Central memory CD8-positive, alpha-beta T cell (primary cell): ENCODE data around the gene MTHFR.
A peak's percentile ranks its signal among the peaks of the same experiment; 100 is the strongest.

Experiments
- ATAC-seq: fragments of 150-1000 bp; cut with Tn5 transposase; replicated peaks from 2 replicates; pipeline ENCODE4 v1.10.0; 2022; ENCODE audit warnings: mild to moderate bottlenecking, moderate FRiP score, moderate number of reproducible peaks; ENCODE audit not compliant: poor library complexity, severe bottlenecking; ENCODE audit errors: extremely low read depth
- DNase-seq, 2 donors: peaks; one replicate each; pipeline ENCODE4 v3.0.0; 2021; ENCODE audit warnings: low spot score in 2 of 2
- H3K27ac Mint-ChIP-seq: one replicate; pipeline ENCODE4 v1.8.0; 2022; ENCODE audit warnings: low read depth, mild to moderate bottlenecking, moderate library complexity, mixed read lengths
- H3K27me3 Mint-ChIP-seq: one replicate; pipeline ENCODE4 v1.8.0; 2022; ENCODE audit warnings: mixed read lengths
- H3K36me3 Mint-ChIP-seq: one replicate; pipeline ENCODE4 v1.8.0; 2022; ENCODE audit warnings: mild to moderate bottlenecking, moderate library complexity, mixed read lengths; ENCODE audit not compliant: insufficient read depth
- H3K4me1 Mint-ChIP-seq: one replicate; pipeline ENCODE4 v1.8.0; 2022; ENCODE audit warnings: mixed read lengths
- H3K4me3 Mint-ChIP-seq: one replicate; pipeline ENCODE4 v1.8.0; 2022; ENCODE audit warnings: mild to moderate bottlenecking, moderate library complexity, mixed read lengths
- H3K9me3 Mint-ChIP-seq: one replicate; pipeline ENCODE4 v1.8.0; 2022; ENCODE audit warnings: mixed read lengths

Gene MTHFR

DNA sequence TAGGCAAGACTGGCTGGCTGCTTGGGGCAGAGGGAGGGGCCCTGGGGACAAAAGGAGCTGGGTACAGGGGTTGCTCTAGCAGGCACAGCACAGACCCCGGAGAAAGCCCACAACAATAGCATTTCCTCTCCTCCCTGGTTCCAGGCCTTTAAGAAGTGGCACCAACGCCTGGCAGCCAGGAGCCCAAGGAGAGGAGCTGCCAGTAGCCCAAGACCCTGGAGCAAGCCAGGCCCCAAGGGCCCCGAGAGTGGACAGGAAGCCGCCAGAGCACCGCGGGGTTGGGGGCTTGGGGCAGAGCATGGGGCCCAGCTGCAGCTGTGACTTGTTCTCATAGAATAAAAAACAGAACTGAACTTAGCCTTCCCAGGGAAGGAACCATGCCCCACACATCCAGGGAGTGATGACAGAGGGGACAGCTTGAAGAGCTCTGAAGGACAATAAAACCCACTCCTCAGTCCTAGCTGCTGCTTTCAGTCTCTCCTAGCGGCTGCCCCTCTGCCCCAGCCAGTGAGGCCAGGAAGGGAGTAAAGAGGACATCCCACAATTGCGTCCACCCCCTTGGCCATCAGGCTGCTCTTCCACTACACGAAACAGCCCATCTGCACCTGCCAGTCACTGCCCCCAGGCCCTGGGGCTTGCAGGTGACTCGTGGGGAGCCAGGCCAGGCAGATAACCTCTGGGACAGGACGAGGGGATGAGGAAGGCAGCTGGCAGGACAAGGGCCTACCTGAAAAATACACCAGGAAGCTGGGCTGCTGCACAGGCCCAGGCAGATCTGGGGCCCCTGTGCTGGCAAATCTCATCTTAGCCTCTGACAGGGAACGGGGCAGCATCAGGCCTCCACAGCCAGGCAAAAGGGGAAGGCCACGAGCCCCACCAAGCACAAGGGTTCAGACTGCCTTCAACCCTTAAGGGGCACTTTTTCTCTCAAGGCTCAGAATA lies 16.4 kb downstream of the MTHFR start:
- no peak for DNase-seq
- H3K4me3 Mint-ChIP-seq: no peak overlapping the region
- ATAC-seq: no peak
- H3K27me3 Mint-ChIP-seq: no peaks in the 10 kb centered on the region
- peak overlapping the region; percentile 16 for H3K27ac Mint-ChIP-seq
- peaks cover 10% of the 10 kb centered on the region for H3K4me1 Mint-ChIP-seq
- H3K36me3 Mint-ChIP-seq: peaks cover 6% of the 10 kb centered on the region
- H3K9me3 Mint-ChIP-seq: no peaks in the 10 kb centered on the region

- H3K27ac Mint-ChIP-seq: no peak overlapping the region
- H3K36me3 Mint-ChIP-seq: peaks cover 4% of the 10 kb centered on the region
- H3K27me3 Mint-ChIP-seq: no peaks in the 10 kb centered on the region
- H3K9me3 Mint-ChIP-seq: no peaks in the 10 kb centered on the region
- peaks cover 10% of the 10 kb centered on the region for H3K4me1 Mint-ChIP-seq
- no peak for ATAC-seq
- DNase-seq: no peak
- no peak overlapping the region for H3K4me3 Mint-ChIP-seq
These were observed 17.2 kb downstream of the MTHFR start for GRCh38 chr1:11788549-11789053.

- Mint-ChIP-seq H3K4me3 (no peak overlapping the region), H3K36me3 (peaks cover 2% of the 10 kb centered on the region), H3K4me1 (peaks cover 10% of the 10 kb centered on the region), H3K9me3 (no peaks in the 10 kb centered on the region), H3K27ac (no peak overlapping the region), H3K27me3 (no peaks in the 10 kb centered on the region)
- DNase-seq (no peak), ATAC-seq (no peak)
These were observed 17.8 kb downstream of the MTHFR start for GRCh38 chr1:11787804-11788436.

- Mint-ChIP-seq H3K27me3 (no peaks in the 10 kb centered on the region), H3K36me3 (no peaks in the 10 kb centered on the region), H3K4me1 (peaks cover 10% of the 10 kb centered on the region), H3K9me3 (no peaks in the 10 kb centered on the region), H3K4me3 (no peak overlapping the region), H3K27ac (no peak overlapping the region)
- DNase-seq (no peak), ATAC-seq (no peak)
These were observed 18.4 kb downstream of the MTHFR start for GRCh38 chr1:11787251-11787803.

DNA sequence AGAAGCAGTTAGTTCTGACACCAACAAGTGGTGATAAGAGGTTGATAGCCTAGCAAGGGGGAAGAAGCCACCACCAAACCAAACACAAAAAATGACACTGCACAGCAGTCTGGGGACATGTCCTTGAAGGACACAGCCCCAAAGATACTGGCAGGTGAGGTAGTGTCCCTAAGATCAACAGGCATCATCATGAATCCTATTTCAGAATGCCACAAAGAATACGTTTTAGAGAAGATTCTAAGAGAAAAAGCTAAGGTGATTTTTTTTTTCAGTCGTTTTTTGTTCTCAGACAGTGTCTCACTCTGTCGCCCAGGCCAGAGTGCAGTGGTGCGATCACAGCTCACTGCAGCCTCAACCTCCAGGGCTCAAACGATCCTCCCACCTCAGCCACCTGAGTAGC lies 19.6 kb downstream of the MTHFR start:
- Mint-ChIP-seq H3K27me3 (no peaks in the 10 kb centered on the region), H3K4me1 (no peaks in the 10 kb centered on the region), H3K27ac (no peak overlapping the region)

GRCh38 chr1:11784993-11785769 lies 20.6 kb downstream of the MTHFR start:
- no peaks in the 10 kb centered on the region for H3K27me3 Mint-ChIP-seq
- ATAC-seq (no peak), DNase-seq (no peak)
- no peaks in the 10 kb centered on the region for H3K36me3 Mint-ChIP-seq
- no peaks in the 10 kb centered on the region for H3K4me1 Mint-ChIP-seq
- no peaks in the 10 kb centered on the region for H3K9me3 Mint-ChIP-seq
- H3K4me3 Mint-ChIP-seq: peak overlapping the region; percentile 50
- no peak overlapping the region for H3K27ac Mint-ChIP-seq

More for the DNA sequence above, 19.6 kb downstream of the MTHFR start:
- ATAC-seq (no peak), DNase-seq (no peak)
- H3K9me3 Mint-ChIP-seq: no peaks in the 10 kb centered on the region
- no peaks in the 10 kb centered on the region for H3K36me3 Mint-ChIP-seq
- H3K4me3 Mint-ChIP-seq: no peak overlapping the region

- Mint-ChIP-seq H3K27me3 (no peaks in the 10 kb centered on the region), H3K36me3 (no peaks in the 10 kb centered on the region), H3K4me1 (no peaks in the 10 kb centered on the region), H3K9me3 (no peaks in the 10 kb centered on the region), H3K27ac (no peak overlapping the region), H3K4me3 (peak overlapping the region; percentile 50)
- DNase-seq (no peak), ATAC-seq (no peak)
These were observed 21.3 kb downstream of the MTHFR start for GRCh38 chr1:11784256-11784992.

- ATAC-seq: no peak
- no peak for DNase-seq
- H3K4me1 Mint-ChIP-seq: no peaks in the 10 kb centered on the region
- H3K27ac Mint-ChIP-seq: no peak overlapping the region
- H3K9me3 Mint-ChIP-seq: no peaks in the 10 kb centered on the region
- H3K4me3 Mint-ChIP-seq: peak overlapping the region; percentile 42
- no peaks in the 10 kb centered on the region for H3K36me3 Mint-ChIP-seq
- H3K27me3 Mint-ChIP-seq: no peaks in the 10 kb centered on the region
These were observed 22.2 kb downstream of the MTHFR start for GRCh38 chr1:11783556-11783955.

DNA sequence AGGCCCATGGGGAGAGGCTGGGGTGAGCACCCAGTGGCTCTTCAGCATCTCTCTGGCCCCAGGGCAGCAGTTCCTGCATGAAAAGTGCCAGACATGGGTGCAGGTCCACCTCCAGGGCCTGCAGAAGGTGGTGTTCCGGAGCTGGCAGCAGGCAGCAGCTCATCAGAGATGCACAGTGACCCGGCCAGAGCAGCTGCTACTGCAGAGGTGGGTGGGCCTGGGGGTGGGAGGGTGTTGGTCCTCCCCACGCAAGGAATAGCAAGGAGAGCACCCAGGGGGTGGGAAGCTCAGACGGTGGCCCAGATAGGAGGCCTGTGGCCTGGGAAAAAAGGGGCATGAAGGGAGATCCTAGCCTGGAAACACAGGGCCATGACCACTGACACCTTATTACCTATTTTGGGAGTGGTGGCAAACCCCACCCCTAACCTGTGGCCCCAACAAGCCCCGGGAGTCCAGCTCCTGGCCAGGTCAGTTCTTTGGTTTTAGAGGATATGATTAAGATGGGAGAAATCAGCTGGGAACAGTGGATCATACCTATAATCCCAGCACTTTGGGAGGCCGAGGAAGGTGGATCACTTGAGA lies 23.5 kb downstream of the MTHFR start:
- Mint-ChIP-seq H3K27ac (no peak overlapping the region), H3K4me3 (no peak overlapping the region), H3K27me3 (no peaks in the 10 kb centered on the region), H3K4me1 (no peaks in the 10 kb centered on the region), H3K9me3 (no peaks in the 10 kb centered on the region), H3K36me3 (no peaks in the 10 kb centered on the region)
- ATAC-seq: no peak
- no peak for DNase-seq

DNA sequence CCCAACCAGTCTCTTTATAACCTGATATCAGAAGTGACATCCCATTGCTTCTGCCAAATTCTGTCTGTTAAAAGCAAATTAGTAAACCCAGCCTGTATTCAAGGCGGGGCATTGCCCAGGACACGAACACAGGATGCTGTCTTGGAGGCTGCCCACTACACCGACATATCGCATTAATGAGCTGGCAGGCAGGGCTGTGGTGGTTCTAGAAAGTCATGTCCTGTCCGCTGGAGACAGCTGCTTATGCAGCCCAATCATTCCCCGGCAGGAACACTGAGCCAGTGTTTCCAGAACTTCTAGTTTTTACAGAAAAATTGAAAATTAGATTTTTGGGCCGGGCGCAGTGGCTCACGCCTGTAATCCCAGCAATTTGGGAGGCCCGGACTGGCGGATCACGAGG lies 24.5 kb downstream of the MTHFR start:
- Mint-ChIP-seq H3K4me3 (no peak overlapping the region), H3K27ac (no peak overlapping the region), H3K9me3 (no peaks in the 10 kb centered on the region), H3K36me3 (no peaks in the 10 kb centered on the region), H3K27me3 (no peaks in the 10 kb centered on the region), H3K4me1 (no peaks in the 10 kb centered on the region)
- DNase-seq (no peak), ATAC-seq (no peak)

DNA sequence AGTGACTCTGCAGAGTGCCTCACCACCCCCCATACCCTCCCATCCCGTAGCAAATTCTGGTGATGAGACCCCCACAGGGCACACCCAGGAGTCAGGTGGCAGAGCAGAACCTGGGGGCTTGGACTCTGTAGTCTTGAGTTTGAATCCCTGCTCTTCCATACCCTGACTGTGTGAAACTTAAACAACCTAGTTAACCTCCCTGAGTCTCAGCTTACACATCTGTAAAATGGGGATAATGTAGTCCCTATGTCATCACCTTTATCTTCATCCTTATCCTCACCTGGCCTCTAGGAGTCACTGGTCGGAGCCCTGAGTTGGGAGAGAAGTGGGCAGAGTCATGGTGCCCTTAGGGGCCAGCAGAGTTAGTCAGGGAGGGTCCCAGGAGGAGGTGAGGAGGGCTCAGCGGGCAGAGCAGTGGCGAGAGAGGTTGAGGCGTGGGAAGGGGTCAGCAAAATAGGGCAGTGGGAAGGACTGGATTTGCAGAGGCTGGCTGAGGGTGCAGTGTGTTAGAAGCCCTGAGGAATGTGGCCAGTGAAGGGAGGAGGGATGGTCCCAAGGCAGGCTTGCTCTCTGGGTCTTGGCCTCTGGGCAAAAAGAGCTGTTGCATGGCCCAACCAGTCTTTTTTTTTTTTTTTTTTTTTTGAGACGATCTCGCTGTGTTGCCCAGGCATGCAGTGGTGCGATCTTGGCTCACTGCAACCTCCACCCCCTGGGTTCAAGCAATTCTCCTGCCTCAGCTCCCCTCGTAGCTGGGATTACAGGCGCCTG lies 25.2 kb downstream of the MTHFR start:
- DNase-seq (no peak), ATAC-seq (no peak)
- Mint-ChIP-seq H3K4me3 (no peak overlapping the region), H3K36me3 (no peaks in the 10 kb centered on the region), H3K4me1 (no peaks in the 10 kb centered on the region), H3K9me3 (no peaks in the 10 kb centered on the region), H3K27ac (no peak overlapping the region), H3K27me3 (no peaks in the 10 kb centered on the region)
